ENCODE data around the gene BANF2.

GRCh38 chr20:17772005-17772343, 72.2 kb downstream of the BANF2 start:
- TF ChIP-seq CTCF (IDR thresholded peaks at IDR 0.05) (no peak), POLR2A (IDR thresholded peaks at IDR 0.05) (no peak)

All from vagina (tissue), 2 donors.